Measurements from ENCODE around the gene ARID1B.

The ARID1B gene

GRCh38 chr6:156773935-156774852 lies 3.0 kb upstream of the ARID1B start:
- no peak for DNase-seq (ENCODE audit: low read depth in 2 of 2)

GRCh38 chr6:156774863-156775405 lies 2.2 kb upstream of the ARID1B start:
- DNase-seq (ENCODE audit: low read depth in 2 of 2): no peak

- no peak for DNase-seq (ENCODE audit: low read depth in 2 of 2)
Measured at GRCh38 chr6:156775717-156776116, 1.5 kb upstream of the ARID1B start.

GRCh38 chr6:156776470-156776839 lies 723 bp upstream of the ARID1B start:
- DNase-seq (ENCODE audit: low read depth in 2 of 2): no peak

- DNase-seq (ENCODE audit: low read depth in 2 of 2): peak; percentile 34 to 43
Measured at GRCh38 chr6:156777577-156778453, 637 bp downstream of the ARID1B start.

- peak in 1 of 2 donors; percentile 39 for DNase-seq (ENCODE audit: low read depth in 2 of 2)
Measured at GRCh38 chr6:156778454-156779205, 1.5 kb downstream of the ARID1B start.

GRCh38 chr6:156779206-156780094 lies 2.3 kb downstream of the ARID1B start:
- DNase-seq (ENCODE audit: low read depth in 2 of 2): peak; percentile 37 to 44

GRCh38 chr6:156780102-156780641 lies 3.0 kb downstream of the ARID1B start:
- DNase-seq (ENCODE audit: low read depth in 2 of 2): no peak

GRCh38 chr6:156780962-156781853 lies 4.0 kb downstream of the ARID1B start:
- no peak for DNase-seq (ENCODE audit: low read depth in 2 of 2)

GRCh38 chr6:156781861-156782631 lies 4.9 kb downstream of the ARID1B start:
- DNase-seq (ENCODE audit: low read depth in 2 of 2): no peak

- no peak for DNase-seq (ENCODE audit: low read depth in 2 of 2)
Measured at GRCh38 chr6:156782691-156783320, 5.6 kb downstream of the ARID1B start.

GRCh38 chr6:156783958-156784357 lies 6.8 kb downstream of the ARID1B start:
- no peak for DNase-seq (ENCODE audit: low read depth in 2 of 2)

GRCh38 chr6:156786652-156787051 lies 9.5 kb downstream of the ARID1B start:
- DNase-seq (ENCODE audit: low read depth in 2 of 2): no peak

- no peak for DNase-seq (ENCODE audit: low read depth in 2 of 2)
Measured at GRCh38 chr6:156787569-156788492, 10.7 kb downstream of the ARID1B start.

GRCh38 chr6:156789081-156789943 lies 12.1 kb downstream of the ARID1B start:
- no peak for DNase-seq (ENCODE audit: low read depth in 2 of 2)

All from stimulated activated CD8-positive, alpha-beta memory T cell treated with anti-CD3 and anti-CD28 coated beads, Interleukin-15, amount 100 ng/mL, for 48 hours (primary cell).